HEK293 (cell line): ENCODE results near the gene TPO.

Experiments
- CTCF ChIA-PET: fragments of 350-600 bp; formaldehyde crosslinking; extraction: SDS; loops from one replicate; lab custom pipeline; 2021; ENCODE audit warnings: antibody characterized with exemption; lab: Yijun Ruan, JAX
- POLR2A ChIA-PET: fragments of 300-600 bp; formaldehyde crosslinking; extraction: SDS; loops from one replicate; lab custom pipeline; 2020; ENCODE audit warnings: antibody characterized with exemption, inconsistent platforms; lab: Yijun Ruan, JAX
- H3K27ac ChIP-seq: fragments of 200-500 bp; sonication (Bioruptor generic); 2 replicates; pipeline ENCODE4 v1.5.1; 2014; ENCODE audit warnings: low read depth, low read length, control low read depth, inconsistent platforms; ENCODE audit errors: extremely low read depth
- H3K36me3 ChIP-seq, 2 experiments: fragments of 200-500 bp in 1 of 2; sonication (Bioruptor generic) in 1 of 2; 1 replicate in 1 of 2; 2 replicates in 1 of 2; pipeline ENCODE4 v1.5.1; 2014 to 2017; ENCODE audit warnings: inconsistent platforms in 2 of 2, low read length in 2 of 2; ENCODE audit not compliant: control insufficient read depth in 2 of 2, insufficient read depth in 1 of 2
- H3K4me1 ChIP-seq: fragments of 200-500 bp; sonication (Bioruptor generic); 2 replicates; pipeline ENCODE4 v1.5.1; 2014; ENCODE audit warnings: mild to moderate bottlenecking, low read length, inconsistent platforms; ENCODE audit not compliant: control insufficient read depth, insufficient read depth
- H3K4me3 ChIP-seq: 2 replicates; pipeline ENCODE4 v1.5.1; 2011; ENCODE audit warnings: low read depth, mild to moderate bottlenecking, control low read depth, low read length, moderate library complexity
- H3K9me3 ChIP-seq: fragments of 200-500 bp; sonication (Bioruptor generic); 2 replicates; pipeline ENCODE4 v1.5.1; 2014; ENCODE audit warnings: low read depth, low read length, inconsistent platforms; ENCODE audit not compliant: control insufficient read depth, insufficient read depth
- ELK4 ChIP-seq: IDR thresholded peaks from 2 replicates; pipeline ENCODE4 v1.6.1; 2011; ENCODE audit warnings: mild to moderate bottlenecking, low read depth, low read length, borderline replicate concordance
- GLI4 ChIP-seq: fragments of 450-650 bp; formaldehyde crosslinking; IDR thresholded peaks from 2 replicates; pipeline ENCODE4 v1.5.1; 2016; ENCODE audit warnings: missing biosample characterization, missing genetic modification characterization
- GLIS2 ChIP-seq: fragments of 450-650 bp; formaldehyde crosslinking; IDR thresholded peaks from 2 replicates; pipeline ENCODE4 v1.5.1; 2016; ENCODE audit warnings: missing biosample characterization, missing genetic modification characterization
- HOXA7 ChIP-seq: sonication (generic); formaldehyde crosslinking; IDR thresholded peaks from 2 replicates; pipeline ENCODE4 v1.8.1; 2022; ENCODE audit warnings: missing genetic modification reagents, borderline replicate concordance
- OSR2 ChIP-seq: fragments of 450-650 bp; formaldehyde crosslinking; IDR thresholded peaks from 2 replicates; pipeline ENCODE4 v1.5.1; 2016; ENCODE audit warnings: missing biosample characterization, missing genetic modification characterization
- TRIM28 ChIP-seq: IDR thresholded peaks from 2 replicates; pipeline ENCODE4 v1.6.1; 2011; ENCODE audit warnings: low read length, control low read depth, borderline replicate concordance
- ZBTB20 ChIP-seq: fragments of 450-650 bp; formaldehyde crosslinking; IDR thresholded peaks from 2 replicates; pipeline ENCODE4 v1.5.1; 2016; ENCODE audit warnings: missing biosample characterization, missing genetic modification characterization
- ZBTB44 ChIP-seq: fragments of 450-650 bp; IDR thresholded peaks from 2 replicates; pipeline ENCODE4 v1.5.1; 2018; ENCODE audit warnings: missing biosample characterization, mild to moderate bottlenecking, missing genetic modification characterization
- ZNF140 ChIP-seq: fragments of 450-650 bp; formaldehyde crosslinking; IDR thresholded peaks from 2 replicates; pipeline ENCODE4 v1.5.1; 2016; ENCODE audit warnings: missing biosample characterization, missing genetic modification characterization
- ZNF157 ChIP-seq: fragments of 450-650 bp; formaldehyde crosslinking; IDR thresholded peaks from 2 replicates; pipeline ENCODE4 v1.5.1; 2016; ENCODE audit warnings: missing biosample characterization, missing genetic modification characterization
- ZNF248 ChIP-seq: fragments of 450-650 bp; formaldehyde crosslinking; IDR thresholded peaks from 2 replicates; pipeline ENCODE4 v1.5.1; 2017; ENCODE audit warnings: missing biosample characterization, missing genetic modification characterization
- ZNF274 ChIP-seq, 2 experiments: fragments of 200-500 bp in 1 of 2; fragments of 450-650 bp in 1 of 2; sonication (Bioruptor generic) in 1 of 2; formaldehyde crosslinking in 1 of 2; IDR thresholded peaks; 2 replicates each; pipeline versions ENCODE4 v1.5.1 to v1.6.1; 2014 to 2016; ENCODE audit warnings: borderline replicate concordance in 1 of 2, inconsistent platforms in 1 of 2, low read length in 1 of 2, missing biosample characterization in 1 of 2, missing genetic modification characterization in 1 of 2
- ZNF341 ChIP-seq: fragments of 450-650 bp; formaldehyde crosslinking; IDR thresholded peaks from 2 replicates; pipeline ENCODE4; 2016; ENCODE audit warnings: low read depth, missing biosample characterization, missing genetic modification characterization
- ZNF37A ChIP-seq: fragments of 450-650 bp; IDR thresholded peaks from 2 replicates; pipeline ENCODE4 v1.5.1; 2018; ENCODE audit warnings: missing biosample characterization, missing genetic modification characterization
- ZNF394 ChIP-seq: fragments of 450-650 bp; formaldehyde crosslinking; IDR thresholded peaks from 2 replicates; pipeline ENCODE4 v1.5.1; 2016; ENCODE audit warnings: missing biosample characterization, missing genetic modification characterization, mild to moderate bottlenecking, moderate library complexity, borderline replicate concordance
- ZNF404 ChIP-seq: fragments of 450-650 bp; formaldehyde crosslinking; IDR thresholded peaks from 2 replicates; pipeline ENCODE4 v1.5.1; 2017; ENCODE audit warnings: missing biosample characterization, missing genetic modification characterization
- ZNF571 ChIP-seq: fragments of 450-650 bp; formaldehyde crosslinking; IDR thresholded peaks from 2 replicates; pipeline ENCODE4 v1.5.0; 2017; ENCODE audit warnings: missing biosample characterization, missing genetic modification characterization
- ZNF658 ChIP-seq: fragments of 450-650 bp; formaldehyde crosslinking; IDR thresholded peaks from 2 replicates; pipeline ENCODE4; 2016; ENCODE audit warnings: missing biosample characterization, missing genetic modification characterization
- ZNF670 ChIP-seq: fragments of 450-650 bp; formaldehyde crosslinking; IDR thresholded peaks from 2 replicates; pipeline ENCODE4 v1.5.1; 2016; ENCODE audit warnings: missing biosample characterization, missing genetic modification characterization, low read depth
- ZNF707 ChIP-seq: fragments of 450-650 bp; formaldehyde crosslinking; IDR thresholded peaks from 2 replicates; pipeline ENCODE4 v1.5.1; 2016; ENCODE audit warnings: missing biosample characterization, missing genetic modification characterization
- ZNF776 ChIP-seq: fragments of 450-650 bp; formaldehyde crosslinking; IDR thresholded peaks from 2 replicates; pipeline ENCODE4 v1.5.0; 2017; ENCODE audit warnings: missing biosample characterization, missing genetic modification characterization, borderline replicate concordance
- TF ChIP-seq, protein P1 (sequence below): fragments of 450-650 bp; formaldehyde crosslinking; IDR thresholded peaks from 2 replicates; pipeline ENCODE4 v1.5.1; 2016; ENCODE audit warnings: missing biosample characterization, missing genetic modification characterization

The TPO gene

DNA sequence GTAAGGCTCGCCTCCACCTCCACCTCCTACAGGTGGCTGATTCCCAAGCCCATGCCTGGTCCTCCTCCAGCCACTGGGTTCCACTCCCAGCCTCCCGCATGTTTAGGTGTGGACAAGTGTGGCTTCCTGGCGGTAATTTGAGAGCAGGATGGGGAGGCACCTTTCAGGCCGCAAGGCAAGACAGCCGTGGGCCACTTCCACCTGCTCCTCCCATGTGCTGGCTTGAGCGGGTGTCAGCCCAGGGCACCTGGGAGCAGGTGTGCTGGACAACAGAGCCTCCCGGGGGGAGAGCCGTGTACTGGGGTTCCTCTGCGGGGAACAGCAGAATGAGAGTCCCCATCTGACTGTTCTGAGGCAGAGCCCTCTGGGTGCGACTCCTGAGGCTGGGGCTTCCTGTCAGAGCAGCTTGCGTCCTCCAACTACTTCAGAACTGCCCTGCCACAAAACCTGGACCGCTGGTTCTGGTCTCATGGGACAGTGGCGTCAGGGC lies 83.9 kb downstream of the TPO start:
- H3K4me3 ChIP-seq = no peak overlapping the region
- no peak for TF ChIP-seq ZNF394 (tag by site-specific recombination)
- no peak for TF ChIP-seq ZNF248 (tag by site-specific recombination)
- TF ChIP-seq ZNF707 (tag by site-specific recombination) = no peak
- POLR2A ChIA-PET = no interaction called here
- CTCF ChIA-PET = no interaction called here
- no peaks in the 10 kb centered on the region for H3K36me3 ChIP-seq
- H3K4me1 ChIP-seq = no peaks in the 10 kb centered on the region
- H3K27ac ChIP-seq = no peak overlapping the region
- H3K9me3 ChIP-seq = no peaks in the 10 kb centered on the region

DNA sequence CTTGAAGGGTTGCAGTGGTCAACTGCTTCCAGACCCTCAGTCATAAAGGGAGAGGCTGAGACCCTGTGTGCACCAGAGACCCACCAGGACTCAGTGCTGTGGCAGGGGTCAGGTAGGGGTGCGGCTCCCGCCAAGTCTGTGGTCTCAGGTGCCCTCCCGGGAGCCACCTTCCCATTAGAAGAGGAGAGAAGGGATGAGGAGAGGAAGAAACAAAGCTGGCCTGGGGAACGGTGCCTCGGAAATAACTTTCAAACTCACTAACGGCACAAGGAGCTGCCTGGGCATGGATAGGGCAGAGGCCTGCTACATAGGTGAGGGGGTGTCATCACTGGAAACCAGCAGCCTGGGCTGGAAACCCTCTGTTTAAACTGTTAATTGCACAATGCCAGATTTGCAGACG lies 84.9 kb downstream of the TPO start:
- no peak overlapping the region for H3K27ac ChIP-seq
- H3K36me3 ChIP-seq = no peaks in the 10 kb centered on the region
- TF ChIP-seq ZNF341 (tag by site-specific recombination) (no peak), OSR2 (tag by site-specific recombination) (no peak)
- CTCF ChIA-PET = no interaction called here
- H3K4me1 ChIP-seq = no peaks in the 10 kb centered on the region
- POLR2A ChIA-PET = no interaction called here
- no peaks in the 10 kb centered on the region for H3K9me3 ChIP-seq
- no peak overlapping the region for H3K4me3 ChIP-seq

DNA sequence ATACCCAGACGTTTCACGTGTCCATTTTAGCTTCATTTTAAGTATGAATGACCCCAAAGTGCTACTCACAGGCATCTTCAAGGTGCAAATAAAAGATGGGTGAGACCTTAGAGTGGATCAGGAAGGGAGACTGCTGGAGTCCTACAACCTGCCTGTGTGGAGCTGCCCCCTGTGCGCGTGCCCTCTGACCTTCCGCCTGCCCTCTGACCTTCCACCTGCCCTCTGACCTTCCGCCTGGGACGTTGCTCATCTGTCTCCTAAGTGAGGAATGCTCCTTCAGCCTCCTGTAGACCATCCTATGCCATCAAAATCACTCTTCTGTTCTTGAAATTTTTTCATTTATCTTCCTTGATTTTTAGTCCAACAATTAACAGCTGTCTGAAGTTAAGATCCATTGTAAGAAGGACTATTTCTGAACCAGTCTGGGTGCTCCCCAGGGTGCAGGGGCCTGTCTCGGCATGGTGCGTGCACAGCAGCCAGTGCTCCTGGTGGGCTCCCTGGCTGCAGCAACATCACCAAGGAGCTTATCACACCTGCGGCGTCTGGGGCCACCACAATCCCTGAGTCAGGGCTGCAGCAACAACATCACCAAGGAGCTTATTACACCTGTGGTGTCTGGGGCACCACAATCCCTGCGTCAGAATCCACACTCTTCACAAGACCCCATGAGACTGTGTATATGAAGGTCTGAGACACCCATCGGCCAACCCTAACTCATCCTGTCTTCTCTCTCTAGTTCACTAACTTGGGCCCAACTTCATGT lies 86.0 kb downstream of the TPO start:
- Histone ChIP-seq H3K4me3 (no peak overlapping the region), H3K4me1 (no peaks in the 10 kb centered on the region), H3K36me3 (no peaks in the 10 kb centered on the region), H3K27ac (no peak overlapping the region), H3K9me3 (no peaks in the 10 kb centered on the region)
- ChIA-PET CTCF (interaction anchor here (0.6 kb wide), 1 partner anchor 411 kb away, joined by 3 read pairs; no protein-coding TSS in a partner anchor), POLR2A (no interaction called here)
- TF ChIP-seq ZNF140 (tag by site-specific recombination) (no peak), ZBTB44 (tag by site-specific recombination) (no peak), HOXA7 (CRISPR knock-in tag) (no peak)

GRCh38 chr2:1501038-1501851 lies 88.0 kb downstream of the TPO start:
- H3K36me3 ChIP-seq = no peaks in the 10 kb centered on the region
- no peak overlapping the region for H3K4me3 ChIP-seq
- ChIA-PET POLR2A (no interaction called here), CTCF (no interaction called here)
- no peaks in the 10 kb centered on the region for H3K9me3 ChIP-seq
- H3K27ac ChIP-seq = no peak overlapping the region
- no peaks in the 10 kb centered on the region for H3K4me1 ChIP-seq
- TF ChIP-seq ZNF37A (tag by site-specific recombination) (no peak), GLIS2 (tag by site-specific recombination) (no peak), ZBTB20 (tag by site-specific recombination) (no peak), GLI4 (tag by site-specific recombination) (no peak), ZNF157 (tag by site-specific recombination) (no peak), ZNF404 (tag by site-specific recombination) (no peak), ZNF776 (tag by site-specific recombination) (no peak), ELK4 (no peak), ZNF274 (IDR thresholded peaks at IDR 0.05; ENCODE audit: low read length) (no peak), ZNF274 (tag by site-specific recombination; IDR thresholded peaks at IDR 0.05; ENCODE audit: borderline replicate concordance) (no peak), ZNF670 (tag by site-specific recombination) (no peak), ZNF341 (tag by site-specific recombination) (no peak), TRIM28 (no peak), ZNF571 (no peak), ZNF658 (tag by site-specific recombination) (no peak)
- TF ChIP-seq, protein P1, sequence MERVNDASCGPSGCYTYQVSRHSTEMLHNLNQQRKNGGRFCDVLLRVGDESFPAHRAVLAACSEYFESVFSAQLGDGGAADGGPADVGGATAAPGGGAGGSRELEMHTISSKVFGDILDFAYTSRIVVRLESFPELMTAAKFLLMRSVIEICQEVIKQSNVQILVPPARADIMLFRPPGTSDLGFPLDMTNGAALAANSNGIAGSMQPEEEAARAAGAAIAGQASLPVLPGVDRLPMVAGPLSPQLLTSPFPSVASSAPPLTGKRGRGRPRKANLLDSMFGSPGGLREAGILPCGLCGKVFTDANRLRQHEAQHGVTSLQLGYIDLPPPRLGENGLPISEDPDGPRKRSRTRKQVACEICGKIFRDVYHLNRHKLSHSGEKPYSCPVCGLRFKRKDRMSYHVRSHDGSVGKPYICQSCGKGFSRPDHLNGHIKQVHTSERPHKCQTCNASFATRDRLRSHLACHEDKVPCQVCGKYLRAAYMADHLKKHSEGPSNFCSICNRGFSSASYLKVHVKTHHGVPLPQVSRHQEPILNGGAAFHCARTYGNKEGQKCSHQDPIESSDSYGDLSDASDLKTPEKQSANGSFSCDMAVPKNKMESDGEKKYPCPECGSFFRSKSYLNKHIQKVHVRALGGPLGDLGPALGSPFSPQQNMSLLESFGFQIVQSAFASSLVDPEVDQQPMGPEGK (tag by site-specific recombination) = no peak
